ENCODE measurements around the gene C2CD4B. TPM values are rescaled to one million over a fixed set of nuclear protein-coding genes. Genes with fewer than 3 reads are reported as not detected.

Gene C2CD4B
- total RNA-seq, 1 experiment from 2014 or later = 0.13 TPM

DNA sequence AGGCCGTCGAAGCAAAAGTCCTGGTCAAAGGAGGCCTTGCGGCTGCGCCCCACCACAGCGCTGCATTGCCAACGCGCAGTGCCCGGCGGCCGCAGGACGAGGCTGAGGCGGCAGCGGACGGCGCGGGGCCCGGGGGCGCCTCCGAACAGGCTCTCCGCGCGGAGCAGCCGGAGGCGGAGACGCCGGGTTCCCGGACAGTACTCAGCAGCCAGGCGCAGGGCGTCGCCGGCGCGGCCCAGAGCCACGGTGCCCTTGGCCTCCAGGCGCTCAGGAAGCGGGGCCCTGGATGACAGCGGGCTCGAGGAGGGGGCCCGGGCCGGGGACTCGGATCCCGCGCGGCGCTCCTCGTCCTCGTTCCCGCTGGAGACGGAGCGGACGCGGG lies 1.1 kb downstream of the C2CD4B start:
- Histone ChIP-seq H4K91ac (ENCODE audit: insufficient read length, low read depth, low read length) (no peak overlapping the region), H2BK120ac (ENCODE audit: low read depth, low read length, poor library complexity, severe bottlenecking) (no peak overlapping the region), H2BK15ac (ENCODE audit: low read depth, low read length) (no peak overlapping the region), H3K56ac (ENCODE audit: insufficient read length, low read depth, low read length) (no peak overlapping the region), H3K14ac (ENCODE audit: insufficient read depth, low read length) (no peak overlapping the region), H3K4me1 (ENCODE audit: insufficient read depth, low read length) (no peaks in the 10 kb centered on the region), H3K27me3 (ENCODE audit: insufficient read depth, low read length) (peaks cover 24% of the 10 kb centered on the region; the same call in 1 of the 2 replicates), H2BK20ac (ENCODE audit: low read depth, low read length, poor library complexity, severe bottlenecking) (no peak overlapping the region), H2BK5ac (ENCODE audit: insufficient read length, low read length) (no peak overlapping the region), H3K23ac (ENCODE audit: insufficient read length, low read depth, low read length) (no peak overlapping the region), H2AFZ (ENCODE audit: low read length) (no peak overlapping the region), H3K4me2 (ENCODE audit: insufficient read depth, insufficient read length, low read length) (peak overlapping the region; percentile 25), H3K4ac (ENCODE audit: low read depth, low read length) (no peak overlapping the region), H3K9me3 (ENCODE audit: control insufficient read depth, low read depth, low read length) (no peaks in the 10 kb centered on the region), H3K23me2 (ENCODE audit: insufficient read length, low read depth, low read length, poor library complexity, severe bottlenecking) (peaks cover 12% of the 10 kb centered on the region), H2BK12ac (ENCODE audit: insufficient read length, low read depth, low read length) (no peak overlapping the region), H3K79me1 (ENCODE audit: insufficient read depth, low read depth, low read length, poor library complexity, severe bottlenecking) (no peaks in the 10 kb centered on the region), H4K8ac (replicated peaks; ENCODE audit: insufficient read length, low read depth, low read length) (no peak overlapping the region), H3K79me2 (ENCODE audit: insufficient read depth, low read length) (no peaks in the 10 kb centered on the region), H4K20me1 (ENCODE audit: control insufficient read depth, insufficient read depth, insufficient read length) (no peaks in the 10 kb centered on the region), H3T11ph (ENCODE audit: low read length) (no peak overlapping the region), H3K18ac (ENCODE audit: insufficient read length, low read depth, low read length) (no peak overlapping the region), H2AK5ac (ENCODE audit: insufficient read length, low read length) (no peak overlapping the region), H3K27ac (ENCODE audit: insufficient read length, low read depth, low read length) (no peak overlapping the region), H4K5ac (ENCODE audit: insufficient read length, low read depth, low read length) (no peak overlapping the region), H3K9ac (ENCODE audit: extremely low read depth, insufficient read length, low read length) (no peak overlapping the region)
- no CpG with 5 or more reads among the region's 52 CpGs for WGBS (ENCODE audit: extremely low coverage, insufficient read length, low lambda C conversion rate)
- DNase-seq = peak; percentile 48
- peaks cover 0 to 3% of the 10 kb centered on the region in 2 experiments; a peak in 1 of 5 replicates for H3K9me3 Mint-ChIP-seq
- peaks cover 77% of the 10 kb centered on the region for H3K27me3 Mint-ChIP-seq (ENCODE audit: low read depth)
- no peak overlapping the region for H3K27ac Mint-ChIP-seq
- peak overlapping the region in 1 of 2 experiments; percentile 63; a peak in 1 of 5 replicates for H3K4me3 Mint-ChIP-seq
- no peaks in the 10 kb centered on the region for H3K36me3 Mint-ChIP-seq (ENCODE audit: insufficient read depth in 1 of 3, low read depth in 3 of 3)
- TF ChIP-seq, protein P1, sequence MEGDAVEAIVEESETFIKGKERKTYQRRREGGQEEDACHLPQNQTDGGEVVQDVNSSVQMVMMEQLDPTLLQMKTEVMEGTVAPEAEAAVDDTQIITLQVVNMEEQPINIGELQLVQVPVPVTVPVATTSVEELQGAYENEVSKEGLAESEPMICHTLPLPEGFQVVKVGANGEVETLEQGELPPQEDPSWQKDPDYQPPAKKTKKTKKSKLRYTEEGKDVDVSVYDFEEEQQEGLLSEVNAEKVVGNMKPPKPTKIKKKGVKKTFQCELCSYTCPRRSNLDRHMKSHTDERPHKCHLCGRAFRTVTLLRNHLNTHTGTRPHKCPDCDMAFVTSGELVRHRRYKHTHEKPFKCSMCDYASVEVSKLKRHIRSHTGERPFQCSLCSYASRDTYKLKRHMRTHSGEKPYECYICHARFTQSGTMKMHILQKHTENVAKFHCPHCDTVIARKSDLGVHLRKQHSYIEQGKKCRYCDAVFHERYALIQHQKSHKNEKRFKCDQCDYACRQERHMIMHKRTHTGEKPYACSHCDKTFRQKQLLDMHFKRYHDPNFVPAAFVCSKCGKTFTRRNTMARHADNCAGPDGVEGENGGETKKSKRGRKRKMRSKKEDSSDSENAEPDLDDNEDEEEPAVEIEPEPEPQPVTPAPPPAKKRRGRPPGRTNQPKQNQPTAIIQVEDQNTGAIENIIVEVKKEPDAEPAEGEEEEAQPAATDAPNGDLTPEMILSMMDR (conservative IDR thresholded peaks at IDR 0.05) = no peak
- peaks cover 7 to 11% of the 10 kb centered on the region in 2 experiments for H3K4me1 Mint-ChIP-seq
